ENCODE data around the gene ZFP57.

Gene ZFP57

DNA sequence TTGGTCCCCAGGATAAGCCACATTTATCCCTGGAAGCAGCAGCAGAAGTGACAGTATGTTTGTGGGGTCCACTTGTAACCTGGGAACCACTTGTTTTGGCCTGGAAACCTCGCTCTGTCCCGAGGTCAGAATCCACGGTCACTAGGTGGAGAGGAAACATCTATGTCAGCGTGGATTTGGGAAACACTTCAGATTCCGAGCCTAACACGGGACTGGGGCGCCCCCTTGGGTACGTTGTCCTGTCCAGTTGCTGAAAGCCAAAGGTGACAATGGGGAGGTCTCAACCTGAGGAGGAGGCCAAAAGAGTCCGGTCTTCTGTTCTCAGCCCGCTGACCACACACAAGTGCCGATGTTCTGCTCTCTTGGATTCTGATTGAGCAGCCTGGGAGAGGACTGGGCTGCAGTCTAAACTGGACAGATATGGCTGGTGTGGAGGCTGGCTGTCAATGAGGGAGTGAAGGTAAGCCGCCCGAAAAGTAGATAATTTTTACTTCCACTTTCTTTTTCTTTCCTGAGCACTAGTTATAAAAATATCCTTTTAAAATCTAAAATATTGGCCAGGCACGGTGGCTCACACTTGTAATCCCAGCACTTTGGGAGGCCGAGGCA lies 4.9 kb upstream of the ZFP57 start:
- no peak overlapping the region for H3K27ac ChIP-seq
- TF ChIP-seq ZFX (IDR thresholded peaks at IDR 0.05; ENCODE audit: borderline replicate concordance) = no peak
- TF ChIP-seq, protein P1, sequence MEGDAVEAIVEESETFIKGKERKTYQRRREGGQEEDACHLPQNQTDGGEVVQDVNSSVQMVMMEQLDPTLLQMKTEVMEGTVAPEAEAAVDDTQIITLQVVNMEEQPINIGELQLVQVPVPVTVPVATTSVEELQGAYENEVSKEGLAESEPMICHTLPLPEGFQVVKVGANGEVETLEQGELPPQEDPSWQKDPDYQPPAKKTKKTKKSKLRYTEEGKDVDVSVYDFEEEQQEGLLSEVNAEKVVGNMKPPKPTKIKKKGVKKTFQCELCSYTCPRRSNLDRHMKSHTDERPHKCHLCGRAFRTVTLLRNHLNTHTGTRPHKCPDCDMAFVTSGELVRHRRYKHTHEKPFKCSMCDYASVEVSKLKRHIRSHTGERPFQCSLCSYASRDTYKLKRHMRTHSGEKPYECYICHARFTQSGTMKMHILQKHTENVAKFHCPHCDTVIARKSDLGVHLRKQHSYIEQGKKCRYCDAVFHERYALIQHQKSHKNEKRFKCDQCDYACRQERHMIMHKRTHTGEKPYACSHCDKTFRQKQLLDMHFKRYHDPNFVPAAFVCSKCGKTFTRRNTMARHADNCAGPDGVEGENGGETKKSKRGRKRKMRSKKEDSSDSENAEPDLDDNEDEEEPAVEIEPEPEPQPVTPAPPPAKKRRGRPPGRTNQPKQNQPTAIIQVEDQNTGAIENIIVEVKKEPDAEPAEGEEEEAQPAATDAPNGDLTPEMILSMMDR (IDR thresholded peaks at IDR 0.05) = no peak

- H3K27ac ChIP-seq = no peak overlapping the region
- TF ChIP-seq, protein P1 (IDR thresholded peaks at IDR 0.05) = no peak
Measured at GRCh38 chr6:29681811-29682210, 859 bp upstream of the ZFP57 start.

GRCh38 chr6:29680416-29680815 lies 536 bp downstream of the ZFP57 start:
- TF ChIP-seq, protein P1 (IDR thresholded peaks at IDR 0.05) = no peak
- no peak for TF ChIP-seq ZFX (IDR thresholded peaks at IDR 0.05; ENCODE audit: borderline replicate concordance)
- H3K27ac ChIP-seq = no peak overlapping the region

DNA sequence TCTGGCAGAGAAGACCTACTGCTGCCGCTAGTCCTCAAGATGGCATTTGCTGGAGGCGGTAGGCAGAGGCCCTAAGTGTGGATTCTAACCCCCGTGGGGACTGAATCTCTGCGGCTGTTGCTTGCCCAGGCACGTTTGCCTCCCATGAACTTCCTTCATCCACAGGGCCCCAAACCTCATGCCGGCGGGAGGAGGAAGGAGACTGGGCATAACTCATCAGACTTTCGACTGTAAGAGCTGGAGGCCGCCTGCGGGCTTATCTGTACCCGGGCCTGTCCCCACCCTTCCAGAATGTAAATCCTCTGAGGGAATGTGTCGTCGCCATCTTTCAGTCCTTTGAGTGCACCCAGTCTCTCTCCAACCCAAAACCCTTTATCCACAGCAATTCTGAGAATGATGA lies 990 bp downstream of the ZFP57 start:
- no peak overlapping the region for H3K27ac ChIP-seq

GRCh38 chr6:29678114-29678513 lies 2.8 kb downstream of the ZFP57 start:
- no peak for TF ChIP-seq ZFX (IDR thresholded peaks at IDR 0.05; ENCODE audit: borderline replicate concordance)
- TF ChIP-seq, protein P1 (IDR thresholded peaks at IDR 0.05) = no peak
- H3K27ac ChIP-seq = no peak overlapping the region

More for the DNA sequence above, 990 bp downstream of the ZFP57 start:
- no peak for TF ChIP-seq ZFX (IDR thresholded peaks at IDR 0.05; ENCODE audit: borderline replicate concordance)
- TF ChIP-seq, protein P1 (IDR thresholded peaks at IDR 0.05) = no peak

DNA sequence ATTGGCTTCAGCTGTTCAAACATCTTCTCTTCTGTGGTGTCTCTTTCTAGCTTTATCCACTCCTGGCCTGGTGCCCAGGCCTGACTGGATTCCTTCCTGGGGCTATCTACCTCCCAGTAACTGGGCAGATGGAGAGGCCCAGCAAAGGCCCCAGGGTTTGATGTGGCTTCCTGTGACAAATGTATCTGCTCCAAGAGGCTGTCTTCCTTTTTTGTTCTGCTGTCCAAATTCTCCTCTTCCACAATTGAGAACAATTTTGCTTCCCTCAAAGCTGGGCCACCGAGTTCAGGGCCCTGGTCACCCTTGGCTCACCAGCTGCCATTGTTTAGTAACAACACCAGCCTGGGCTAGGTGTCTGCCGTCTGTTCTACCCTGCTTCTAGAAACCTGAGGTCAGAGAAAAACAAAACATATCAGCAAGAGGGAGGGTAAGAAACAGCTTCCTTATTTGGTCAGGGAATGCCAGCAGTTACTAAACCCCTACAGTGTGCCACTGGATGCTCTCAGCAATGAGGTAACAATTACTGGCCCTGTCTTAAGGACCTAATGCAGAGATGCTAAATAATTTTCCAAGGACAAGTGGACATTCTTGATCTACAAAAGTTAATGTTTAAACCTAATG lies 3.9 kb downstream of the ZFP57 start:
- TF ChIP-seq, protein P1 (IDR thresholded peaks at IDR 0.05) = no peak
- no peak for TF ChIP-seq ZFX (IDR thresholded peaks at IDR 0.05; ENCODE audit: borderline replicate concordance)
- H3K27ac ChIP-seq = no peak overlapping the region

DNA sequence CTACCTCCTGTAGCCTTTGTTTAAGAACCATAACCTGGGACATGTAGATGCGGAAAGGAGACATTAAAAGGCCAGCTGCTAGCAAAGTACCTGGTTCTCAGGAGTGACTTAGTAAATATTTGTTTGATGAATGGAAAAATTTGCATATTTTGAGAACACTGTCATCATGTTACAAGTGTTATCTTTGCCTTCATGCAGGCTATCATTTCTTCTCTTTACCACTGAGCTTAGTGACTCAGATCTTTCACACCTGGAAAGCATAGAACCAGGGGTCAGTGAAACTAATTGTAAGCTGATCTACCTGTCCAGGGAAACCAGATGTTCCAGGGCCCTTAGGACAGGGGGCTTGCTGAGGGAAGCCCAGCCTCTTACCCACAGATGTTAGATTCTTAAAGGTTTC lies 5.4 kb downstream of the ZFP57 start:
- no peak overlapping the region for H3K27ac ChIP-seq
- TF ChIP-seq, protein P1 (IDR thresholded peaks at IDR 0.05) = no peak
- TF ChIP-seq ZFX (IDR thresholded peaks at IDR 0.05; ENCODE audit: borderline replicate concordance) = no peak
